WERI-Rb-1 (cell line): ENCODE data around the gene LRRC8C.

ENCODE experiments used
- DNase-seq: peaks from one replicate; pipeline ENCODE4 v3.0.0-alpha.2; 2020
- H3K27ac ChIP-seq: fragments of 250-450 bp; sonication (Bioruptor Pico); 2 replicates; pipeline ENCODE4 v1.5.1; 2020; ENCODE audit warnings: mild to moderate bottlenecking, moderate library complexity
- H3K27me3 ChIP-seq: fragments of 250-450 bp; sonication (Bioruptor Pico); 2 replicates; pipeline ENCODE4 v1.5.1; 2021; ENCODE audit warnings: mild to moderate bottlenecking, low read depth, moderate library complexity; ENCODE audit not compliant: insufficient read depth, severe bottlenecking
- H3K36me3 ChIP-seq: fragments of 250-450 bp; sonication (Bioruptor Pico); 2 replicates; pipeline ENCODE4 v1.5.1; 2020; ENCODE audit warnings: mild to moderate bottlenecking, moderate library complexity
- H3K4me3 ChIP-seq: 2 replicates; pipeline ENCODE4 v1.5.1; 2011; ENCODE audit warnings: low read depth, mild to moderate bottlenecking, control low read depth, low read length
- H3K9me3 ChIP-seq: fragments of 250-450 bp; sonication (Bioruptor Pico); 2 replicates; pipeline ENCODE4 v1.5.1; 2021; ENCODE audit warnings: mild to moderate bottlenecking, moderate library complexity; ENCODE audit not compliant: severe bottlenecking
- TF ChIP-seq, protein P1 (sequence below): IDR thresholded peaks from 2 replicates; pipeline ENCODE4 v1.5.1; 2011; ENCODE audit warnings: low read depth, mild to moderate bottlenecking, control low read depth, inconsistent platforms, low read length

LRRC8C gene

DNA sequence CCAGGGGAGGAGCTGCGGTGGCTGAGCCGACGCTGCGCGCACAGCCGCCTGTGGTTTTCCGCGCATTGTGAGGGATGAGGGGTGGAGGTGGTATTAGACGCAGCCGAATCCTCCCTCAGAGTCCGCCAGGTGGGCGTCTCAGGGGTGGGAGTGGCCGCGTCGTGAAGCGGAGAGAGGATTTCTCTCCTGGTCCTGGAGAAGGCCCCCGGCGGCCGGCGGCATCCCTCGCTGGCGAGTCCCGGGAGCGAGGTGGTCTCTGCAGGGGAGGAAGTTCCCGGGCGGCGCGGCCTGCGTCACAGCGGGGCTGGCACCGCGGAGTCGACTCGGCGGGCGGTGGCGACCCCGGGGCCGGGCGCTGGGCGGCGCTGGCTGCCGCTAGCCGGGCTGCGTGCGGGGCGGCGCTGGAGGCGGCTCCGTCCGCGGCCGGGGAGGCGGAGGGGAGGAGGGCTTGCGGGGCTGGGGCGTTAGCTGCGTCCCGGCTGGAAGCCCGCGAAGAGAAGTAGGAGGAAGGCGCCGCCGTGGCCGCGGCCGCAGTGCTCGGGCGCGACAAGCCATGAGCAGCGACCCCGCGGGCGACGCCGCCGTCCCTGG lies at the start of gene LRRC8C:
Gene LRRC8C (plus strand): TSS at position 464 of the 591 bp plus-strand sequence. CDS start 53,354 bp downstream, outside the sequence.
- DNase-seq = peak; percentile 80
- Histone ChIP-seq H3K27me3 (no peaks in the 10 kb centered on the region), H3K27ac (peak within 1 kb of the TSS; percentile 68), H3K4me3 (peak within 1 kb of the TSS; percentile 85), H3K9me3 (no peaks in the 10 kb centered on the region), H3K36me3 (no peaks in the 10 kb centered on the region; the same call in 1 of the 2 replicates)
- TF ChIP-seq, protein P1, sequence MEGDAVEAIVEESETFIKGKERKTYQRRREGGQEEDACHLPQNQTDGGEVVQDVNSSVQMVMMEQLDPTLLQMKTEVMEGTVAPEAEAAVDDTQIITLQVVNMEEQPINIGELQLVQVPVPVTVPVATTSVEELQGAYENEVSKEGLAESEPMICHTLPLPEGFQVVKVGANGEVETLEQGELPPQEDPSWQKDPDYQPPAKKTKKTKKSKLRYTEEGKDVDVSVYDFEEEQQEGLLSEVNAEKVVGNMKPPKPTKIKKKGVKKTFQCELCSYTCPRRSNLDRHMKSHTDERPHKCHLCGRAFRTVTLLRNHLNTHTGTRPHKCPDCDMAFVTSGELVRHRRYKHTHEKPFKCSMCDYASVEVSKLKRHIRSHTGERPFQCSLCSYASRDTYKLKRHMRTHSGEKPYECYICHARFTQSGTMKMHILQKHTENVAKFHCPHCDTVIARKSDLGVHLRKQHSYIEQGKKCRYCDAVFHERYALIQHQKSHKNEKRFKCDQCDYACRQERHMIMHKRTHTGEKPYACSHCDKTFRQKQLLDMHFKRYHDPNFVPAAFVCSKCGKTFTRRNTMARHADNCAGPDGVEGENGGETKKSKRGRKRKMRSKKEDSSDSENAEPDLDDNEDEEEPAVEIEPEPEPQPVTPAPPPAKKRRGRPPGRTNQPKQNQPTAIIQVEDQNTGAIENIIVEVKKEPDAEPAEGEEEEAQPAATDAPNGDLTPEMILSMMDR = peak; percentile 44

DNA sequence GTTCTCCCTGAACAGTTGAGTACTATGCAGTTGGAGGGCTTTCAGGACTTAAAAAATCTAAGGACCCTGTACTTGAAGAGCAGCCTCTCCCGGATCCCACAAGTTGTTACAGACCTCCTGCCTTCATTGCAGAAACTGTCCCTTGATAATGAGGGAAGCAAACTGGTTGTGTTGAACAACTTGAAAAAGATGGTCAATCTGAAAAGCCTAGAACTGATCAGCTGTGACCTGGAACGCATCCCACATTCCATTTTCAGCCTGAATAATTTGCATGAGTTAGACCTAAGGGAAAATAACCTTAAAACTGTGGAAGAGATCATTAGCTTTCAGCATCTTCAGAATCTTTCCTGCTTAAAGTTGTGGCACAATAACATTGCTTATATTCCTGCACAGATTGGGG lies 48.7 kb upstream of the LRRC8C start:
- Histone ChIP-seq H3K36me3 (peaks cover 69% of the 10 kb centered on the region), H3K27ac (no peak overlapping the region), H3K9me3 (no peaks in the 10 kb centered on the region), H3K27me3 (no peaks in the 10 kb centered on the region), H3K4me3 (no peak overlapping the region)
- TF ChIP-seq, protein P1 = no peak
- no peak for DNase-seq

DNA sequence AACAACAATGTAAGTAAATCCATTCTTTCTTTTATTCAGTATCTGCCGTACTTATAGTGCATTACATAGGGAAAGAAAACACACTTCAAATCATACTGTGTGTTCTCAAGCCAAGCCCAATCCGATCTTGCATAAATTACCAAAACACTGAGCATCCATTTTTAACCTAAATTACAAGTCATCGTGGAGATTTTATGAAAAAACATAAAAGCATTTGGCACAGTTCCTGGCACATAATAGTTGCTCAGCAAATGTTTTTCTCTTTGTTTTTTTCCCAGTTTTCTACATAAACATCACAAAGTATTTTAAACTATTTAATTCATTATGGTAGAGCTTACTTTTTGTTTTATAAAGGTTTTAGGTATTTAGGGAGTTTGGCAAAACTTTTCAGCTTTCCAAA lies 48.1 kb upstream of the LRRC8C start:
- Histone ChIP-seq H3K36me3 (peaks cover 67% of the 10 kb centered on the region), H3K27me3 (no peaks in the 10 kb centered on the region), H3K27ac (no peak overlapping the region), H3K9me3 (no peaks in the 10 kb centered on the region), H3K4me3 (no peak overlapping the region)
- TF ChIP-seq, protein P1 = no peak
- DNase-seq = no peak

DNA sequence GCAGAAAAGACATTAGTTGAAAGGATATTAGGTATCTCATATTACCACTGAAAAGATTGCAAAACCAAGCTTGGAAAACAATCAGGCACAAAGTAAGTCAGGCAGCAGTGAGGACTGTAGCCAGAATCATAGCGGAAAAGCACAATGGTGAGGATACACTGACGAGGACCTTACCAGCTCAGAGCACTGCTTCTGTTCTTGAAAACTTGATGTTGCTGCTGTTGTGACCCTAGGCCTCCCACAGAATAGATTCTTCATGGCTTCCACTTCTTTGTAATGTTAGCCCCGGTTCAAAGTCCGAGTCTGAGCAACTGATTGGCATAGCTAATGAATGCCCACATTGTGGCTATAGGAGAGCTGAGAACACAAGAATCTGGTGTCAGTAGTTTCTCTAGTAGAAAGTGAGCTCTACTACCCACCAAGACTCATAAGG lies 45.2 kb upstream of the LRRC8C start:
- Histone ChIP-seq H3K4me3 (no peak overlapping the region), H3K27ac (no peak overlapping the region), H3K9me3 (no peaks in the 10 kb centered on the region), H3K27me3 (no peaks in the 10 kb centered on the region), H3K36me3 (peaks cover 51% of the 10 kb centered on the region)
- TF ChIP-seq, protein P1 = no peak
- no peak for DNase-seq

DNA sequence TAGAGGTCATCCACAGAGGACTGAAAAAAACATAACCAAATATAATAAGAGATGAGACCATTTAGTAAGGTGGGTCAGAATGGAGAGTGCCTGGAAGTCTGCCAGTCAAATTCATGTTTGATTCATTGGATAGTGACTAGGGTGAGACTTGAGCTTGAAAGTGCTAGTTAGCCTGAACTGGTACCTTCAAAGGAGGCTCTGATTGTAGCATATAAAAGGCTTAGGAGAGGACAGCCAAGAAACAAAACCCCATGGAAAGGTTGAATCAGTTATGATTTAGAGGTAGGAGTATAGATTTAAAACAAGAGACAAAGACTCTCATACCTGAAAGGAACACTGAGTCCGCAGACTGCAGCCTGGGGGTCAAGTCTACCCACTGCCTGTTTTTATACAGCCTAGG lies 44.4 kb upstream of the LRRC8C start:
- DNase-seq = no peak
- TF ChIP-seq, protein P1 = no peak
- Histone ChIP-seq H3K4me3 (no peak overlapping the region), H3K27me3 (no peaks in the 10 kb centered on the region), H3K27ac (no peak overlapping the region), H3K36me3 (peaks cover 47% of the 10 kb centered on the region), H3K9me3 (no peaks in the 10 kb centered on the region)

DNA sequence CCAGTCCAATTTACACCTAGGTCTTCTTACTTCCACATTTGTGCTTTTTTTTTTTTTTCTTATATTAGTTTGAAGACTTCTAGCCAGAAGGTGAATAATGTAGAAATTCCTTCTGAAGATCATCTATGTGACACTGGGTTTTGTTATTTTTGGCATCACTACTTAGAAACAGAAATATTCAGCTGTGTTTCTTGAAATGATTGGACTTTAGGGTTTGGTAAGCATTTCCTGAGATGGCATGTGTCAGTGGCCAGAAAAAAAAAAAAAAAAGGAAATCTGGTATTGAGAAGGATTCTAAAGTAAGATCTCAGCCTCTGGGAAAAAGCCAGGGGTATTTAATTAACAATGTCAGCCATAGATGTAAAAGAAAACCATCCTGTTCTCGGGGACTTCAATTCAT lies 43.4 kb upstream of the LRRC8C start:
- no peak for DNase-seq
- Histone ChIP-seq H3K36me3 (peaks cover 36% of the 10 kb centered on the region), H3K4me3 (no peak overlapping the region), H3K9me3 (no peaks in the 10 kb centered on the region), H3K27me3 (no peaks in the 10 kb centered on the region), H3K27ac (no peak overlapping the region)
- TF ChIP-seq, protein P1 = no peak
